Cardiac septum (tissue), 1 donor: ENCODE data around the gene SRP9. TPM values are rescaled to one million over a fixed set of nuclear protein-coding genes. Genes with fewer than 3 reads are reported as not detected.
"Not testable (repeated sequence)": the region's sequence is repeated elsewhere in the genome, so short reads cannot be mapped to it uniquely, and the experiment has no call there.

Source experiments
- DNase-seq: peaks from one replicate; pipeline ENCODE4 v3.0.0-alpha.2; 2020; ENCODE audit warnings: low spot score
- intact Hi-C: fragments of 100-400 bp; cut with DNase I; formaldehyde crosslinking; loops from one replicate; pipeline ENCODE4 v1.14.0; 2022
- total RNA-seq: library from RNA; stranded (reverse); fragmentation: NEBNext Ultra II Directional; extraction: Animal tissue kit (Norgen Biotek cat#: 25700); gene quantifications from one replicate; pipeline ENCODE4 v1.2.1, GENCODE V29; 2021
- donor health status: DM: no; HTN: no; CAD: no.

The SRP9 gene
- total RNA-seq, 1 donor from 2014 or later, result 182 TPM

DNA sequence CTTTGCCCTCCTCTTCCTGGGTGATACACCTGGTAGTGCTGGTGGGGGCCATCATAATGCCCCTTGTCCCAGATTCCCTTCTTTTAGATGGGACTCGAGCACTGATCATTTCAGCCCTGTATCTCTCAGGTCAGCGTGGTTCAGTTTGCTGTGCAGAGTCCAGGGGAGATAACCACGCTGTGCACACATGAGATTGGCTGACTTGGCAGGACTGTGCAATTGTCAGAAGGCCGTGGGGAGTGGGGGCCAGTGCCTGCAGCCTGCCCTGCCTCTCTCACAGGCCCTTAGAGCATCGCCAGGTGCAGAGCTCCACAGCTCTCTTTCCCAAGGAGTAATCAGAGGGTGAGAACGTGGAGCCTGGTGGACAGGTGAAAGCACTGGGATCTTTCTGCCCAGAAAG is 47.5 kb downstream of the SRP9 start:
- DNase-seq, result no peak
- intact Hi-C loops, result no loop called here

DNA sequence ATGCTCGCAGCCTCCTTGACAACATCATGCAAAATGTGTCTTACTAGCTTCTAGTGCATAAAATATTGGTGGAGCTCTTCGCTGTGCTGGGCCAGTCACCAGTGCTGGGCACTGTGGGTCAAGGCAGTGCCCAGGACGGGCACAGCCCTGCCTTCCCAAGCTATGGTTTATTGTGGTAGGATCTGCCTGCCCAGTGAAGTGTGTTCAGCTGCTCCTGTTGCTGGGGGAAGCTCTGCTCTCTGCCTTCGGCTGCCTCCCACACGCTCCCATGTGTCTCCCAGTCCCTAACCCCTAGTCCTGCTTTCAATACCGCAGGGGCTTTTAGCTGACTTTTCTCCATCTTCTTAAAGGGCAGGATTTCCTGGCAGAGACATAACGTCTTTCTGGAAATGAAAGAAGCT is 48.0 kb downstream of the SRP9 start:
- intact Hi-C loops, result no loop called here
- DNase-seq, result no peak

DNA sequence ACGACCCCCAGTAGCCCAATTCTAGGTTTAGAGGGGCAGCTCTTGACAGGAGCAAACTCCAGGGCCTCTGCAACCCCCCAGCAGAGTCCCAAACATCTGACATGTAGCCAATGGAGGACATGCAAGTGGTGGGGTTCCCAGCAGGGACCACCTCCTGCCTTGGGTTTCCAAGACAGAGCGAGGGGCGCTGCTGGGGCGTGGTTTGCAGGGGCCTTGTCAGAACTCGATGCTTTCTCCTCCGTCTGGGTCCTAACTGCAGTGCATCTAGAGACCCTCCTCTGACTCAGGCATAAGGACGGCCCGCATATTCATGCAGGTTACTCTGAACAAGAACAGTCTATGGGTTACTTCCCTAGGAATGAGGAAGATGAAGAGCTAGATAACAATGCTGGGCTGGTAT is 49.5 kb downstream of the SRP9 start:
- no peak for DNase-seq
- intact Hi-C loops, result no loop called here

DNA sequence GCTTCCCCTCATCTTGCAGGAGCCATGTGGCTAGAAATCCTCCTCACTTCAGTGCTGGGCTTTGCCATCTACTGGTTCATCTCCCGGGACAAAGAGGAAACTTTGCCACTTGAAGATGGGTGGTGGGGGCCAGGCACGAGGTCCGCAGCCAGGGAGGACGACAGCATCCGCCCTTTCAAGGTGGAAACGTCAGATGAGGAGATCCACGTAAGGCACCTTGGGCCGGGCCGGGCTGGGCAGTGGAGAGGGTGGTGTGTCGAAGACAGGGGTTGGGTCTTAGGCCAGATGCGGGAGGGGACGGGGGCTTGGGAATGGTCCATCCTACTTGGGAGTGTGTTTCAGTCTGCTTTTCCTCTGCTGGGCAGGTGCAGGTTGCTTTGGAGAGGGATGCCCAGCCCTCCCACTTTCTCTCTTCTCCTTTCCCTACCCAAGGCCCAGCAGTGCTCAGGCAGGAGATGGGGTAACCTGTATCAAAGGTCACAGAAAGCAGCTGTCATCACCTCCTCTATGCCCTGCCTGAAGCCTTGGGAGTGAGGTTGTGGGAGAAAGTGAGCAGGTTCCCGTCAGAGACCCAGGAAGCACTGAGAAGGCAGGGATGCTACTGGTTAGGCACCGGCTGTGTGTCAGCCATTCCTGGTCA is 51.2 kb downstream of the SRP9 start:
- no peak for DNase-seq
- intact Hi-C loops, result no loop called here

DNA sequence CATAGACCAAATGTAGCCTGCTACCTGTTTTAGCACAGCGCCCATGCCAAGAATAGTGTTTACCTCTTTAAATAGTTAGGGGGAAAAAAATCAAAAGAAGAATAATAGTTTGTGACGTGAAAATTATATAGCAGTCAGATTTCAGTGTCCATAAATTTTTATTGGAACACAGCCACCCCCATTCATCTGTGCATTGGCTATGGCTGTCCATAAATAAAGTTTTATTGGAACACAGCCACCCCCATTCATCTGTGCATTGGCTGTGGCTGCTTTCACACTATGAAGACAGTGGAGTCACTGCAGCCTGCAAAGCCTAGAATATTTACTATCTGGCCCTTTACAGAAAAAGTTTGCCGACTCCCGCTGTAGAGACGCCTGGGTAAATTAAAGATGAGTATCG is 53.2 kb downstream of the SRP9 start:
- intact Hi-C loops, result no loop called here
- no peak for DNase-seq

DNA sequence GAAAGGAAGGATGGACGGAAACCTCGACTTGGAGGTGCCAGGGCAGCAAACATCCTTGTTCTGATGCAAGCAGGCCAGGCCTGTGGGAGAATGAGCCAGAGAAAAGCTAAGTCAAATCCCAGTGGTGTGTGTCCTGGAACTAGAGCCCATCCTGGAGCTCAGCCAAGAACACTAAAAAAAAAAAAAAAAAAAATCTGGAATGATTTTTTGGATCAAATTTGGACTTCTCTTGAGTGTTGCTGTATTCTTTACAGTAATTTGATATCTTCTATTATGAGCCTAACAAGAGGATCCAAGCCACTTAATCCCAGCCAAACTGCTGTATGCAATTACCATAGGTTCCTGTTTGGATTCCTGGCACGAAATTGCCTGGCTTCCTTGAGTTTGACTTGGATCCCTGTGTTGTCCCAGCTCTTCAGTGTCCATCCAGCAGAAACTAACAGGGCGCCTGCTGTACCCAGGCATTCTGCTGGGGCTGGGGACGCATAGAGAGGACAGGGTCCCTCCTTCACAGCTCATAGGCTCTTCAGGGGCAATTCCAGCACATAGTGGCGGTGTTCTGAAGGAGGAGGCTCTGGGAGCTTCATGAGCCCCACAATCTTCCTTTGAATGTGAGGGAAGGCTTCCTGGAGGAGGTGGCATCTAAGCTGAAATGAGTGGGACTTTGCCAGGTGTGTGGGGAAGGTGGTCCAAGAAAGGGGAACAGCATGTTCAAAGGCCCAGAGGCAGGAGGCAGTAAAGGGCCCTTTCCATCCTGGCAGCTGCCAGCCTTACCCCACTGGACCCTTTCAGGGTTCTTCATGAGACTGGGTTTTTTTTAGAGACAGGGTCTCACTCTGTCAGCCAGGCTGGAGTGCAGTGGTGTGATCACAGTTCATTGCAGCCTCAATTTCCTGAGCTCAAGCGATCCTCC is 57.0 kb downstream of the SRP9 start:
- intact Hi-C loops, result loop anchor here (2.0 kb wide), 1 partner anchor 18 kb away; no protein-coding TSS in a partner anchor
- DNase-seq, result no peak

DNA sequence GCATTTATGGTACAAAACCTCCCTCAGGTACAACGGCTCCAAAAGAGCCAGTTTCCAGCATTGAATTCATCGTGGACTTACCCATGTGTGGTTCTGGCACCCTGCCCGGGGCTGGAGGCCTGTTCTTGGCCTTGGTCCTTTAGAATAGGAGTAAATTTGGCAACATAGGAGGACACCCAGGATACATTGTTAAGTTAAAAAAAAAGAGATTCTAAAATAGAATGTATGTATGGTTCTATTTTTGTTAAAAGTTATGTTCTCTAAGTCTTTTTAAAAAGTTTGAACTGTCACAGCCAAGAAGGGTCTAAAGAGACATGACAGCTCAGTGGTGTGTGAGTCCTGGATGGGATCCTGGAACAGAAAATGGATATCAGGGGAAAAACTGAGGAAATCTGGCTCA is 58.2 kb downstream of the SRP9 start:
- intact Hi-C loops, result loop anchor here (2.0 kb wide), 1 partner anchor 19 kb away; no protein-coding TSS in a partner anchor

DNA sequence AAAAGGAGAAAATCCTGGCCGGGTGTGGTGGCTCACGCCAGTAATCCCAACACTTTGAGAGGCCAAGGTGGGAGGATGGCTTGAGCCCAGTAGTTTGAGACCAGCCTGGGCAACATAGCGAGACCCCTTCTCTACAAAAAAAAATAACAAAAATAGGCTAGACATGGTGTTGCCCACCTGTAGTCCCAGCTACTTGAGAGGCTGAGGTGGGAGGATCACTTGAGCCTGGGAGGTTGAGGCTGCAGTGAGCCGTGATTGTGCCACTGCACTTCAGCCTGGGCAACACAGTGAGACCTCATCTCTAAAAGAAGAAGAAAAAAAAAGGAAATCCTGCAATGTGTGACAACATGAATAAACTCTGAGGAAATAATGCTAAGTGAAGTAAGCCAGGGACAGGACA is 58.7 kb downstream of the SRP9 start:
- DNase-seq, intact Hi-C loops: not testable (repeated sequence)

More for the DNA sequence above, 58.2 kb downstream of the SRP9 start:
- DNase-seq, result no peak

DNA sequence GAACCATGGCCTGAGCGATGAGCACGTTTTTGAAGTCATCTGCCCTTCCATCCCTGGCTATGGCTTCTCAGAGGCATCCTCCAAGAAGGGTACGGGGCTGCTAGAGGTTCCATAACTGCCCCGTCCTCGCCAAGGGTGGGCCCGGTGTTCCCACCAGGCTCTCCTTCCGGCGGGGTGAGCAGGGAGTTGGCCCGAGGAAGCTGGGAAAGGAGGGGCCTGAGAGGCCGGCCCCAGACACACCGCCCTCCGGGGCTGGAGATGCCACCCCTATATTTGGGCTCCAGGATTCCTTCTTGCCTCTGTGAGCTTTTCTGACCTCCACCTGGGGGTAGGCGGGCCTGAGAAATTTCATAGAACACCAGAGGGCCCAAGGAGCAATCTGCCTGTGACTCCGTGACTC is 61.2 kb downstream of the SRP9 start:
- no peak for DNase-seq
- intact Hi-C loops, result no loop called here

Other genes starting within 250 kb of the SRP9 start
- 195 TPM for gene ENAH, start 124.7 kb upstream of the SRP9 start, total RNA-seq
- gene EPHX1, start 32.3 kb downstream of the SRP9 start, total RNA-seq, result 39.2 TPM
- gene TMEM63A, start 104.6 kb downstream of the SRP9 start, total RNA-seq, result 21.4 TPM
- not detected for gene LEFTY1, start 111.3 kb downstream of the SRP9 start, total RNA-seq
- gene PYCR2, start 146.4 kb downstream of the SRP9 start, total RNA-seq, result 68.6 TPM
- 0.65 TPM for gene LEFTY2, start 163.4 kb downstream of the SRP9 start, total RNA-seq
- gene SDE2, start 221.5 kb downstream of the SRP9 start, total RNA-seq, result 14.6 TPM